NCI-H1436 (cell line): ENCODE results near the gene CXCL12.

Source experiments
- DNase-seq: peaks from one replicate; lab custom pipeline; 2025; lab: John Stamatoyannopoulos, UW

Gene CXCL12

GRCh38 chr10:44362866-44363711 lies 21.8 kb downstream of the CXCL12 start:
- no peak for DNase-seq

GRCh38 chr10:44361109-44361508 lies 23.8 kb downstream of the CXCL12 start:
- DNase-seq = no peak

GRCh38 chr10:44358080-44358771 lies 26.7 kb downstream of the CXCL12 start:
- DNase-seq = no peak

GRCh38 chr10:44357023-44357540 lies 27.8 kb downstream of the CXCL12 start:
- DNase-seq = no peak

GRCh38 chr10:44356139-44357022 lies 28.5 kb downstream of the CXCL12 start:
- no peak for DNase-seq

- no peak for DNase-seq
Measured at GRCh38 chr10:44355630-44356029, 29.3 kb downstream of the CXCL12 start.

GRCh38 chr10:44354771-44355170 lies 30.1 kb downstream of the CXCL12 start:
- DNase-seq = no peak

- DNase-seq = no peak
Measured at GRCh38 chr10:44353721-44354120, 31.2 kb downstream of the CXCL12 start.

- DNase-seq = no peak
Measured at GRCh38 chr10:44353128-44353390, 31.8 kb downstream of the CXCL12 start.

GRCh38 chr10:44352316-44353127 lies 32.4 kb downstream of the CXCL12 start:
- DNase-seq = no peak

- DNase-seq = no peak
Measured at GRCh38 chr10:44348496-44348895, 36.4 kb downstream of the CXCL12 start.

GRCh38 chr10:44347609-44348400 lies 37.1 kb downstream of the CXCL12 start:
- no peak for DNase-seq

GRCh38 chr10:44344727-44345126 lies 40.2 kb downstream of the CXCL12 start:
- DNase-seq = no peak

- DNase-seq = no peak
Measured at GRCh38 chr10:44343843-44344242, 41.1 kb downstream of the CXCL12 start.

GRCh38 chr10:44341886-44342285 lies 43.0 kb downstream of the CXCL12 start:
- no peak for DNase-seq

- no peak for DNase-seq
Measured at GRCh38 chr10:44340557-44340956, 44.3 kb downstream of the CXCL12 start.

- DNase-seq = no peak
Measured at GRCh38 chr10:44339218-44339617, 45.7 kb downstream of the CXCL12 start.

GRCh38 chr10:44337081-44337480 lies 47.8 kb downstream of the CXCL12 start:
- no peak for DNase-seq

GRCh38 chr10:44335330-44336021 lies 49.4 kb downstream of the CXCL12 start:
- DNase-seq = no peak

- DNase-seq = no peak
Measured at GRCh38 chr10:44334621-44335184, 50.2 kb downstream of the CXCL12 start.
